C4-2B (cell line): ENCODE measurements around the gene NOL7.

Experiments
- ZFX ChIP-seq: fragments of 450-650 bp; IDR thresholded peaks from 2 replicates; pipeline ENCODE4 v1.6.1; 2017
- TF ChIP-seq, protein P1 (sequence below): fragments of 450-650 bp; conservative IDR thresholded peaks from 2 replicates; pipeline ENCODE4 v1.5.1; 2017; ENCODE audit warnings: mild to moderate bottlenecking

DNA sequence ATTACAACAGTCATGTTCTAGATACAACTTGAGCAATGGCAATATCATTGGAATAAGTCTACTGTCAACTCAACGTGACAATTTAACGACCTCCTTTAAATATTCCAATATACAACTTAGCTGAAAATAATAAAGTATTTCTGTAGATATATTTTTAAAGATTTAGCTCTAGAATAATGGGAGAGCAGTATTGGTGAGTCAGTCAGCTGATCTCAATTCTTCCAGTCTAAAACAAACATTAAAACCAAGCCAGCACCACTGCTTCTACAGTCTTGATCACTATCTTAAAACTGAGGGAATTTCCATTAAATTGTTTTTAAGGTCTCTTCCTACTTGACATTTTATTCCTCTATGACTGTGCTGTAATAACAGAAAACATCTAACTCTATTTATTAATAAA is 38.2 kb downstream of the NOL7 start:
- TF ChIP-seq, protein P1, sequence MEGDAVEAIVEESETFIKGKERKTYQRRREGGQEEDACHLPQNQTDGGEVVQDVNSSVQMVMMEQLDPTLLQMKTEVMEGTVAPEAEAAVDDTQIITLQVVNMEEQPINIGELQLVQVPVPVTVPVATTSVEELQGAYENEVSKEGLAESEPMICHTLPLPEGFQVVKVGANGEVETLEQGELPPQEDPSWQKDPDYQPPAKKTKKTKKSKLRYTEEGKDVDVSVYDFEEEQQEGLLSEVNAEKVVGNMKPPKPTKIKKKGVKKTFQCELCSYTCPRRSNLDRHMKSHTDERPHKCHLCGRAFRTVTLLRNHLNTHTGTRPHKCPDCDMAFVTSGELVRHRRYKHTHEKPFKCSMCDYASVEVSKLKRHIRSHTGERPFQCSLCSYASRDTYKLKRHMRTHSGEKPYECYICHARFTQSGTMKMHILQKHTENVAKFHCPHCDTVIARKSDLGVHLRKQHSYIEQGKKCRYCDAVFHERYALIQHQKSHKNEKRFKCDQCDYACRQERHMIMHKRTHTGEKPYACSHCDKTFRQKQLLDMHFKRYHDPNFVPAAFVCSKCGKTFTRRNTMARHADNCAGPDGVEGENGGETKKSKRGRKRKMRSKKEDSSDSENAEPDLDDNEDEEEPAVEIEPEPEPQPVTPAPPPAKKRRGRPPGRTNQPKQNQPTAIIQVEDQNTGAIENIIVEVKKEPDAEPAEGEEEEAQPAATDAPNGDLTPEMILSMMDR: no peak
- no peak for TF ChIP-seq ZFX
